GM19043 (cell line): ENCODE results near the gene NACA.
"Not testable (repeated sequence)": the region's sequence is repeated elsewhere in the genome, so short reads cannot be mapped to it uniquely, and the experiment has no call there.

ENCODE experiments used
- ATAC-seq: cut with Tn5 transposase; IDR thresholded peaks from one replicate; pipeline ENCODE4 v1.9.1; 2021; ENCODE audit warnings: low read depth; ENCODE audit not compliant: unreplicated experiment

Gene NACA

GRCh38 chr12:56725723-56726102 lies 614 bp upstream of the NACA start:
- ATAC-seq = no peak

GRCh38 chr12:56724701-56724971 lies 463 bp downstream of the NACA start:
- ATAC-seq = no peak

DNA sequence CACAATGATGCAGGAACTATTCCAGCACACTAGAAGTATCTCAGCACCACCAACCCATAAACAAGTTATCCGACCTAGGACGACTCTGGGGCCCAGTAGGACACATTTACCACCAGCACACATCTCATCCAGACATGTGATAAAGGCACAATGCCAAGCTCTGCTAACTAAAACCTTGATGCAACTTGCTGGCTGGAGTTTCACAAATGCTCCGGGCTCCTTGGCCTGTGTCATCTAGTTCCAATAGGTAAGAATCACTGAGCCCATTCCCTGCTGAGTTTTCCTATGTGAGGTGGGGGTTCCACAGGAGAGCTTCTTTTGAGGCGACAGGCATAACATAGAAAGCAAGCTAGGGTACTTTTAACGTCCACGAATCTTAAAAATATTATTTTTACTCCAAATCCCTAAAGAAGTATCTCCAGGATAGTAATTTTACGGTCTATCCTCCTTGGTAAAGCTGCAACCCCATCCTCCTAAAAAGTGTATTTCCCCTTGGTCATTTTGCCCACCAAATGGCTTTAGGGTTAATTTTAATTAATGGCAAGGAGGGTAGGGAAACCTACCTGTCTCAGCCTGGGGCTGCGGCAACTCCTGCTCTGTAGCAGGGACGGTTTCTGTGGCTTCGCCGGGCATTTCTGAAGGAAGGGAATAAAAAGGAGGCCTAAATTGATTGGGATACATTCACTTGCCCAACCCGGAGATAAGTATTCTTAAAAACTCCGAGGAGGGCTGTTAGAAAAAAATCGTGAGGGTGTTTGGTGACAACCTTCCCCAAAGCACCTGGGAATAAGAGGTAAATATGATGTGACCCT lies 1.0 kb downstream of the NACA start:
- no peak for ATAC-seq

- ATAC-seq = no peak
Measured at GRCh38 chr12:56723352-56723751, 1.7 kb downstream of the NACA start.

DNA sequence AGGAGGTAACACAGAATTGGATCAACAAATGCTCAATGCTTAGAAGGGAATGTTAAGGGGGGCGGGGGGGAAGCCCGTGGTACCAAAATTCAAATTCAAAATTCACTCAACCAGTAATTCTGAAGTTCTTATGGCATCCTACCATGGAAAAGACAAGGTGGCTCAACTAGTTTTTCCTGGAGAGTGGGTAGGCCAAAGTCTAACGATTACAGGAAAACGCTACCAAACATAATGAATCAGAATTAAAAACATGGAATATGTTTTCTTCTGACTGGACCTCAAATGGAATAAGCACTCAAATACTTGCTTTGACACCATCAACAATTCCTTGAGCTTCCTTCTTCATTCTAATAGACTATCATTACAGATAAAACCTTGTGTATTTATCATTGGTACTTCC lies 2.3 kb downstream of the NACA start:
- no peak for ATAC-seq

- ATAC-seq = no peak
Measured at GRCh38 chr12:56721721-56722120, 3.4 kb downstream of the NACA start.

- no peak for ATAC-seq
Measured at GRCh38 chr12:56721216-56721615, 3.9 kb downstream of the NACA start.

DNA sequence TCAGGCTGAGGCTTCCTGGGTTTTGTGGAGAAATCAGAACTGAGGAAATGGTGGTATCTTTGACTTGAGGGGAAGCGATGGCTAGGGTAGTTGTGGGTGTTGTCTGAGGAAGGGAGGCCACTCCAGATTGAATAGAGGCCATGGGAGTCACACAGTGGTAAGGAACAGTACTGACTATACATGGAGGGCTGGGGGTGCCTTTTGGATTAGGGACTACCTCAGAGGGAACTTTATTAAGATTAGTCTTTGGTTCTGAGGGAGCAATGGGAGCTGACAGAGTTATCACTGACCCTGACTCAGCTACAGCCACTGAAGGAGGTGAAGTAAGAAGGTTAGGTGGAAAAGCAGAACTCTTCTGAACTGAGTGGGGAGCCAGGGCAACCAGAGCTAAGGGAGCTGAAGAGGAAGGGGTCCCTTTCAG lies 4.4 kb downstream of the NACA start:
- ATAC-seq = no peak

GRCh38 chr12:56719056-56719455 lies 6.0 kb downstream of the NACA start:
- no peak for ATAC-seq

DNA sequence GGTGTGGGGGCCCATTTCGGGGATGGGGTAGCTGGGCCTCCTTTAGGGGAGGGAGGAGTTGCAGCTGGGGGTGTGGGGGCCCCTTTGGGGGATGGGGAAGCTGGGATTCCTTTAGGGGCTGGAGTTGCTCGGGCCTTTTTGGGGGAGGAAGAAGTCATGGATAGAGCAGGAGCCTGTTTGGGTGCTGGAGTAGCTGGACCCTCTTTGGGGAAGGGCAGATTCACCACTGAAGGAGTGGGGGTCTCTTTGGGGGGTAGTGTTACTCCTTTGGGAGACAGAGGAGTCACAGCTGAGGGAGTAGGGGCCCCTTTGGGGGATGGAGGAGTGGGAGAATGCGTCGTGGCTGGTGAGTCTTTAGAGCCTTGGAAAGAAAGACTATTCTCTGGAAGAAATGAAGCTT lies 6.5 kb downstream of the NACA start:
- no peak for ATAC-seq

DNA sequence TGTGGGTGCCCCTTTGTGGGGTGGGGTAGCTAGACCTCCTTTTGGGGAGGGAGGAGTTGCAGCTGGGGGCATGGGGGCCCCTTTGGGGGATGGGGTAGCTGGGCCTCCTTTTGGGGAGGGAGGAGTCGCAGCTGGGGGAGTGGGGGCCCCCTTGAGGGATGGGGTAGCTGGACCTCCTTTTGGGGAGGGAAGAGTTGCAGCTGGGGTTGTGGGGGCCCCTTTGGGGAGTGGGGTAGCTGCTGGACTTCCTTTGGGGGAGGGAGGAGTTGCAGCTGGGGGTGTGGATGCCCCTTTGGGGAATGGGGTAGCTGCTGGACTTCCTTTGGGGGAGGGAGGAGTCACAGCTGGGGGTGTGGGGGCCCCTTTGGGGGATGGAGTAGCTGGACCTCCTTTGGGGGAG lies 7.0 kb downstream of the NACA start:
- no peak for ATAC-seq

DNA sequence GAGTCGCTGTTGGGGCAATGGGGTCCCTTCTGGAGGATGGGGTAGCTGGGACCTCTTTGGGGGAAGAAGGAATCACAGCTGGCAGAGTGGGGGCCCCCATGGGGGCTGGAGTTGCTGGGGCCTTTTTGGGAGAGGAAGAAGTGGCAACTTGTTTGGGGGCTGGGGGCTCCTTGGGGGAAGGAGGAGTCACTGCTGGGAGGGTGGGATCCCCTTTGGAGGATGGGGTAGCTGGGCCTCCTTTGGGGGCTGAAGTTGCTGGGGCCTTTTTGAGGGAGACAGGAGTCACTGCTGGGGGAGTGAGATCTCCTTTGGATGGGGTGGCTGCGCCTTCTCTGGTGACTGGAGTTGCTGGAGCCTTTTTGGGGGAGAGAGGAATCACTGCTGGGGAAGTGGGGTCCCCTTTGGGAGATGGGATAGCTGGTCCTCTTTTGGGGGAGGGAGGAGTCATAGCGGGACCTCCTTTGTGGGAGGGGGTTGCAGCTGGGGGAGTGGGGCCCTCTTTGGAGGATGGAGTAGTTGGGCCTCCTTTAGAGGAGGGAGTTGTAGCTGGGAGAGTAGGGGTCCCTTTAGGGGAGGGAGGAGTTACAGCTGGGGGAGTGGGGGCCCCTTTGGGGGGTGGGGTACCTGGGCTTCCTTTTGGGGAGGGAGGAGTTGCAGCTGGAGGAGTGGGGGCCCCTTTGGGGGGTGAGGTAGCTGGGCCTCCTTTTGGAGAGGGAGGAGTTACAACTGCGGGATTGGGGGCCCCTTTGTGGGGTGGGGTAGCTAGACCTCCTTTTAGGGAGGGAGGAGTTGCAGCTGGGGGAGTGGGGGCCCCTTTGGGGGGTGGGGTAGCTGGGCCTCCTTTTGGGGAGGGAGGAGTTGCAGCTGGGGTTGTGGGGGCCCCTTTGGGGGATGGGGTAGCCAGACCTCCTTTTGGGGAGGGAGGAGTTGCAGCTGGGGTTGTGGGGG lies 7.9 kb downstream of the NACA start:
- no peak for ATAC-seq

DNA sequence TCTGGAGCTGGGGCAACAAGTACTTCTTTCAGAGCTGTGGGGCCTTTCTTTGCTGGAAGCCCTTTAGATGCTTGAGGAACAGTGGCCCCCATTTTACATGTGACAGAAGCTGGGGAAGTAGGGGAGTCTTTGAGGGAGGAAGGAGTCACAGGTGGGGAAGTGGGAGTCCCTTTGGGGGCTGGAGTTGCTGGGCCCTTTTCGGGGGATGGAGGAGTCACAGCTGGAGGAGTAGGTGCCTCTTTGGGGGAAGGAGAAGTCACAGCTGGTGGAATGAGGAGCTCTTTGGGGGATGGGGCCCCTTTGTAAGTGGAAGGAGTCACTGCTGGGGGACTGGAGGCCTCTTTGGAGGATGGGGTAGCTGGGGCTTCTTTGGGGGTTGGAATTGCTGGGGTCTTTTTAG lies 8.6 kb downstream of the NACA start:
- ATAC-seq = no peak

DNA sequence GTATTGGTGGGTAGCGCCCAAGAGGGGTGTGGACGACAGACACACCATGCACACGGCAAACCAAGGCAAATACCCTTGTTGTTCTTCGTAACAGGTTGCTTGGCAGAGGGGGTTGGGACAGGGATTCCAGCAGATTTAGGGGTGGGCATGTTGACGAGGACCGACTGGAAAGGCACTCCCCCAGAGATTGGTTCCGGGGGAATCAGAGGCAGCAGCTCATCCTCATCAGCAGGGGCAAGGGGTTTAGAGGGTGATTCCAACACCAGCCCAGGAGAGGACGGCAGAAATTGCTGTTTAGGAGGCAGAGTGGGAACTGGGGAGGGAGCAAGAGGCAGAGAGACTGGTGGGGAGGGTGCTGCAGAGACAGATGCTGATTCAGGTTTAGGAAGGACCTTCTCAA lies 9.3 kb downstream of the NACA start:
- no peak for ATAC-seq

- no peak for ATAC-seq
Measured at GRCh38 chr12:56714431-56714929, 10.6 kb downstream of the NACA start.

GRCh38 chr12:56713345-56713744 lies 11.8 kb downstream of the NACA start:
- no peak for ATAC-seq

DNA sequence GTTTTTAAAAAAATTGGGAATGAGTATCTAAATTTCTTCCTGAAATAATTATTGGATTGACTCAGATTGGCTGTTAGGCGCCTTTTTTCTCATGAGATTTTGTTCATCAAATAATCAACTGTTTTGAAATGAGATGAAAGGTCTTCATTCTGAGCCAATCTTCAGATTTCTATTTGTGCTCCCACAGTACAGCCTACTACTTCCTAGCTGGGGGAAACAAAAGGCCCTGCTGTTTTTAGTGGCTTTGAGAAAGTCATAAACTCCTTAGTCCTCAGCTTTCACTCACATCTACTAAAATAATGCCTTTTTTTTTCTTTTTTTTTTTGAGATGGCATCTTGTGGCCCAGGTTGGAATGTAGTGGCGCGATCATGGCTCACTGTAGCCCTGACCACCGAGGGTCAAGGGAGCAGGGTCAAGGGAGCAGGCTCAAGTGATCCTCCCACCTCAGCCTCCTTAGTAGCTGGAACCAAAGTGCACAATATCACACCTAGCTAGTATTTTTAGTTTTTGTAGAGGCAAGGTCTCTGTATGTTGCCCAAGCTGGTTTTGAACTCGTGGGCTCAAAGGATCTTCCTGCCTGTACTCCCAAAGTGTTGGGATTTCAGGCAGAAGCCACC lies 15.2 kb downstream of the NACA start:
- ATAC-seq = no peak

DNA sequence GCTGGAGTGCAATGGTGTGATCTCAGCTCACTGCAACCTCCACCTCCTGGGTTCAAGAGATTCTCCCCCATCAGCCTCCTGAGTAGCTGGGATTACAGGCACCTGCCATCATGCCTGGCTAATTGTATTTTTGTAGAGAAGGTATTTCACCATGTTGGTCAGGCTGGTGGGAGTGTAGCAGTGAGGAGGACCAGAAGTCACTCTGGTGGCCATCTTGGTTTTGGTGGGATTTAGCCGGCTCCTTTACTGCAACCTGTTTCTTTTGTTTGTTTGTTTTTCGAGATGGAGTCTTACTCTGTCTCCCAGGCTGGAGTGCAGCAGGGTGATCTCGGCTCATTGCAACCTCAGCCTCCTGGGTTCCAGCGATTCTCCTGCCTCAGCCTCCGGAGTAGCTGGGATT lies 20.6 kb downstream of the NACA start:
- not testable (repeated sequence) for ATAC-seq

DNA sequence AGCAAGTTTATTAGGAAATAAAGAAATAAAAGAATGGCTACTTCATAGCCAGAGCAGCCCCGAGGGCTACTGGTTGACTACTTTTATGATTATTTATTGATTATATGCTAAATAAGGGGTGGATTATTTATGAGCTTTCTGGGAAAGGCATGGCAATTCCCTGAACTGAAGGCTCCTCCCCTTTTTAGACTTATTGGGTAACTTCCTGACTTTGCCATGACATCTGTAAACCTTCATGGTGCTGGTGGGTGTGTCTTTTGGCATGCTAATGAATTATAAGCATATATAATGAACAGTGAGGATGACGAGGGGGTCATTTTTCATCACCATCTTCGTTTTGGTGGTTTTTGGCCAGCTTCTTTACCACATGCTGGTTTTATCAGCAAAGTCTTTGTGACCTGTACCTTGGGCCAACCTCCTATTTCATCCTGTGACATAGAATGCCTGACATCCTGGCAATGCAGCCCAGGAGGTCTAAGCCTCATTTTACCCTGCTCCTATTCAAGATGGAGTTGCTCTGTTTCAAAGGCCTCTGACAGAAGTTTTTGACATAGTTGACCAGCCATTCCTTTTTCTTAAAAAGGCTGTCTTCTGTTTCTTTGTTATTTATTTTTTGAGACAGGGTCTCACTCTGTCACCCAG lies 26.0 kb downstream of the NACA start:
- ATAC-seq = no peak

DNA sequence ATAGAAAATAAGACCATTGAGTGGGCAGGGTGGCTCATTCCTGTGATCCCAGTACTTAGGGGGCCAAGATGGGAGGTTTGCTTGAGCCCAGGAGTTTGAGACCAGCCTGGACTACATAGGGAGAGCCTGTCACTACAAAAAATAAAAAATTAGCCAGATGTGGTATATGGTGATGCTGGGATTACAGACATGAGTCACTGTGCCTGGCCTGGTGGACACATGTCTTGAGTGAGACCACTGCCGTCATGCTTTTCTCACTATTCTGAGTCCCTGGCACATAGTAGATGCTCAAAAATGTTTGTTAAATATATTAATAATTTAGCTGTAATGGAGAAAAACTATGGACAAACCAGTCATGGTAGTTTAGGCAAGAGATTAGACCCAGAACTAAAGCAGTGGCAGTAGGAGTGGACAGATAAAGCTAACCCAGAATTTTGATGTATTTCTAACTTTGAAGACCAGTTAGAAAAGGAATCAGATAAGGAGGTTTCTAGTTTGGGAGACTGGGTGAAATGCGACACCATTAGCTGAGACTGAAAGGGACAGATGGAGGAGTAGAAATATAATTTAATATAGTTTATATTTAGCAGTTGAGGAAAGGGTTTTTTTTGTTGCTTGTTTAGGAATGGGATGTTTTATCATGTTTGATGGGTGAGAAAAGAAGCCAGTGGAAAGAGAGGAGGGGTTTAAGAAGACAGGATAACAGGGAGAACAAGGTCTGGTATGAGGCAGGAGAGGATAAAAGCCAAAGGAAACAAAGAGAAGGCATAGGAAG lies 29.6 kb downstream of the NACA start:
- no peak for ATAC-seq
